Glutamatergic neuron (in vitro differentiated cells): ENCODE data around the gene MON1B. TPM values are rescaled to one million over a fixed set of nuclear protein-coding genes. Genes with fewer than 3 reads are reported as not detected.
A peak's percentile ranks its signal among the peaks of the same experiment; 100 is the strongest.
"Not testable (repeated sequence)": the region's sequence is repeated elsewhere in the genome, so short reads cannot be mapped to it uniquely, and the experiment has no call there.

Experiments
- DNase-seq: peaks from one replicate; pipeline ENCODE4 v3.0.0; 2022
- H3K27ac Mint-ChIP-seq: one replicate; pipeline ENCODE4 v1.8.0; 2020; ENCODE audit warnings: mild to moderate bottlenecking, mixed read lengths, inconsistent platforms; ENCODE audit not compliant: unreplicated experiment
- H3K27me3 Mint-ChIP-seq: one replicate; pipeline ENCODE4 v1.8.0; 2020; ENCODE audit warnings: mild to moderate bottlenecking, moderate library complexity, mixed read lengths, inconsistent platforms; ENCODE audit not compliant: unreplicated experiment
- H3K36me3 Mint-ChIP-seq: one replicate; pipeline ENCODE4 v1.8.0; 2020; ENCODE audit warnings: mild to moderate bottlenecking, mixed read lengths, inconsistent platforms; ENCODE audit not compliant: unreplicated experiment
- H3K4me1 Mint-ChIP-seq: one replicate; pipeline ENCODE4 v1.8.0; 2020; ENCODE audit warnings: mild to moderate bottlenecking, low read depth, mixed read lengths, inconsistent platforms; ENCODE audit not compliant: unreplicated experiment
- H3K4me3 Mint-ChIP-seq: one replicate; pipeline ENCODE4 v1.8.0; 2020; ENCODE audit warnings: mild to moderate bottlenecking, mixed read lengths, inconsistent platforms; ENCODE audit not compliant: unreplicated experiment
- H3K9me3 Mint-ChIP-seq: one replicate; pipeline ENCODE4 v1.8.0; 2020; ENCODE audit warnings: mild to moderate bottlenecking, moderate library complexity, mixed read lengths, inconsistent platforms; ENCODE audit not compliant: unreplicated experiment
- total RNA-seq: library from RNA; stranded (reverse); fragmentation: NEBNext Ultra II Directional; extraction: Animal tissue kit (Norgen Biotek cat#: 25700); gene quantifications from one replicate; pipeline ENCODE4 v1.2.1, GENCODE V29; 2021; ENCODE audit not compliant: unreplicated experiment
- TF ChIP-seq, protein P1 (sequence below): fragments of 200-600 bp; sonication (generic); IDR thresholded peaks from one replicate; pipeline ENCODE4 v1.5.0; 2021; ENCODE audit not compliant: partially characterized antibody, unreplicated experiment

Gene MON1B
- total RNA-seq, 1 donor from 2014 or later = 47.0 TPM

DNA sequence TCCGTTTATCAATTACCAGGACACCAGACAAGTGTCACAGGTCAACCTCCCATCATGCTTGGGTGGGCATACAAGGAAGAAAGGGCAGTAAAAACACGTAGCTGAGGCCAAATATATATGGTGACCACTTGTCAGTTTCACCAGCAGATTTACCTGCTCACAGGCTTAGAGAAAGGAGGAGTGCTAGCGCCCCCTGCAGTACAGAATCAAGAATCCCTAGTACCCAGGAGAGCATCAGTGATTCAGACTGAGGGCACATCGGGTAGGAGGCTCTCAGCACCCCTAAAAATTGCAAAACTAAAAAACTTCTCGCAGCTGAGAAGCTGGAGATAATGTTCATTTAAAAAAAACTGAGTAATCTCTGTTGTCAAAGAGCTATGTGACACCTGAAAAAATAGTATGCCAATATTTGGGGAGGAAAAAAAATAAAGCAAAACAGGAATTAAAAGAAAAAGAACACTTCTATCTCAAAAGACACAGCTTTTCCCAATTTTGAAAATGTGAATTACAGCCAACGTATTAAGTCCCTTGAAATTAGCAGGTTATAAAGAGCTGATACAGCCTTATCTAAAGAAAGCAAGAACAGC lies 21.2 kb upstream of the MON1B start:
- DNase-seq = peak; percentile 77
- no peaks in the 10 kb centered on the region for H3K36me3 Mint-ChIP-seq
- no peak overlapping the region for H3K4me3 Mint-ChIP-seq
- no peak overlapping the region for H3K27ac Mint-ChIP-seq
- no peaks in the 10 kb centered on the region for H3K27me3 Mint-ChIP-seq
- peaks cover under 1% of the 10 kb centered on the region for H3K9me3 Mint-ChIP-seq
- peaks cover 10% of the 10 kb centered on the region for H3K4me1 Mint-ChIP-seq
- TF ChIP-seq, protein P1, sequence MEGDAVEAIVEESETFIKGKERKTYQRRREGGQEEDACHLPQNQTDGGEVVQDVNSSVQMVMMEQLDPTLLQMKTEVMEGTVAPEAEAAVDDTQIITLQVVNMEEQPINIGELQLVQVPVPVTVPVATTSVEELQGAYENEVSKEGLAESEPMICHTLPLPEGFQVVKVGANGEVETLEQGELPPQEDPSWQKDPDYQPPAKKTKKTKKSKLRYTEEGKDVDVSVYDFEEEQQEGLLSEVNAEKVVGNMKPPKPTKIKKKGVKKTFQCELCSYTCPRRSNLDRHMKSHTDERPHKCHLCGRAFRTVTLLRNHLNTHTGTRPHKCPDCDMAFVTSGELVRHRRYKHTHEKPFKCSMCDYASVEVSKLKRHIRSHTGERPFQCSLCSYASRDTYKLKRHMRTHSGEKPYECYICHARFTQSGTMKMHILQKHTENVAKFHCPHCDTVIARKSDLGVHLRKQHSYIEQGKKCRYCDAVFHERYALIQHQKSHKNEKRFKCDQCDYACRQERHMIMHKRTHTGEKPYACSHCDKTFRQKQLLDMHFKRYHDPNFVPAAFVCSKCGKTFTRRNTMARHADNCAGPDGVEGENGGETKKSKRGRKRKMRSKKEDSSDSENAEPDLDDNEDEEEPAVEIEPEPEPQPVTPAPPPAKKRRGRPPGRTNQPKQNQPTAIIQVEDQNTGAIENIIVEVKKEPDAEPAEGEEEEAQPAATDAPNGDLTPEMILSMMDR = peak; percentile 90

DNA sequence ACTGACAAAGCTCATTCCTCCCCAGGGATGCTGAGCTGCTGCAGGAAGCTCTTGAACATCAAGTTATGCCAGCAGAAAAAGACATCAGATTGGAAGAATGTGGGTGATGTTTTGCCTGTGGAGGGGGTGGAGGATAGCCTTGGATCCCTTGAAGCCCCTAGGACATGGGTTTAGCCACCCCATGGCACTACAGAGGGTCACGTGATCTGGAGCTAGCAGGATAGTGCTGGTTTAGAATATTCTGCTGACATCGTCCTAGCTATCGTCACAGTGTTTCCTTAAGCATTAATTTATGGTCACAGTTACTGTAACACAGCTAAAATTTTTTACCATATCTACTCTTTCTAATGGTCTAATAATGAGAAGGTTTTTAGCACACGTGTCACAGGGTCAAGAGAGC lies 20.2 kb upstream of the MON1B start:
- TF ChIP-seq, protein P1 = no peak
- H3K36me3 Mint-ChIP-seq = no peaks in the 10 kb centered on the region
- H3K4me3 Mint-ChIP-seq = no peak overlapping the region
- peaks cover 10% of the 10 kb centered on the region for H3K4me1 Mint-ChIP-seq
- H3K27me3 Mint-ChIP-seq = no peaks in the 10 kb centered on the region
- no peaks in the 10 kb centered on the region for H3K9me3 Mint-ChIP-seq
- no peak overlapping the region for H3K27ac Mint-ChIP-seq
- DNase-seq = no peak

DNA sequence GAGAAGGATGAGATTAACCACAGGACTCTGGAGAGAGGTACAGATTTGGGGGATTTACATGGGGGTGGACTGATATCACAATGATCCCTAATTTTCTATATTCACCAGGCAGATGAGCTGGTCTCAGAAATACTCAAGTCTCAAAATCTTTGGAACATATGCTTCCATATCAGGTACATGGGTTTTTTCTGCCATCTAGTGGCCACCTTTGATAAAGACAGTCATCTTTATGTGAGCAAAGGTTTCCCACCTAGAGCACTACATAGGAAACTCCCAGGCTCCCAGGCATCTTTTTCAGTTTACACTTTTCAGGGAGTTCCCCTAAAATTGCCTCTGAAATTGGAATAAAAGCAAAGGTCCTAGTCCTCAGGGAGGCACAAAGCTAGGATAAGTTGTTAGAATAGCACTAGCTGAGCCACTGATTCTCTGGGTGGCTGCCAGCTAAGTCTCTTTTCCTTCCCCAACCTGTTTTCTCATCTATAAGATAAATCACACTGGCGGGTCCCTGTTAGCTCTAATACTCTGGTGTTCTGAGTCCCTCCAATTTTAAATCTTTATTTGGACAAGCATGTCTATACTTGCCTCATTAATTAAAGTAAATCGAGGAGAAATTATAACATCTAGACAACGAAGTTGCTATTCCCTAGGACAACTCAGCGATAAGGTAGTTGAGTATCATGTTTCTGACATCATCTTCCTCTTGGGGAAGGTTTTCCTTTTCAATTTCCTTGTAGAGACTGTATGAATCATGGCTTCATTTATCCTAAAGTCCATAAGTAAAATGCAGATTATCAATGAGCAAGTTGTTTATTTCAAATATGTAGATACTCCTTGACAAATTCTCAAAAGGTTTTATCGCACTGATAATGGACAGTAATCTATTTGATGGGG lies 19.0 kb upstream of the MON1B start:
- TF ChIP-seq, protein P1 = peak; percentile 88
- H3K27ac Mint-ChIP-seq = peak overlapping the region; percentile 20
- no peaks in the 10 kb centered on the region for H3K36me3 Mint-ChIP-seq
- no peaks in the 10 kb centered on the region for H3K27me3 Mint-ChIP-seq
- H3K4me3 Mint-ChIP-seq = no peak overlapping the region
- DNase-seq = no peak
- no peaks in the 10 kb centered on the region for H3K9me3 Mint-ChIP-seq
- peaks cover 10% of the 10 kb centered on the region for H3K4me1 Mint-ChIP-seq

DNA sequence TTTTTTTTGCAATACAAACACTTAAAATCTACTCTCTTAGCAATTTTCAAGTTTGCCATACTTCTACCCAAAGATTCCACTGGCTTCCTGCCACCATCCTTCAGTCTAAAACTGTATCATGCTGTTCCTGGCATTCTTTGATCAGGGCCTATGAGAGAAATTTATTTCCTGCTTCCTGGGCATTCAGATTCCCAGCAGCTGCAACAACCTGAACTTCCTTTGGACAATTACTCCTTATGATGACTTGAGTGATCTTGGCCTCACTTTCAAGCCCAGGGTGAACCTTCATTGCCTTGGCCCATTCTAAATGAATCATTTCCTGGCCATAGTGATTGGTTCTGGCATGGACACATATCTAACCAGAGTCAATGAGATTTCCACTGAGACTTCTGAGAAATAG lies 18.0 kb upstream of the MON1B start:
- DNase-seq = no peak
- Mint-ChIP-seq H3K4me1 (peaks cover 10% of the 10 kb centered on the region), H3K36me3 (no peaks in the 10 kb centered on the region), H3K4me3 (no peak overlapping the region), H3K27ac (no peak overlapping the region), H3K9me3 (no peaks in the 10 kb centered on the region), H3K27me3 (no peaks in the 10 kb centered on the region)
- TF ChIP-seq, protein P1 = no peak

DNA sequence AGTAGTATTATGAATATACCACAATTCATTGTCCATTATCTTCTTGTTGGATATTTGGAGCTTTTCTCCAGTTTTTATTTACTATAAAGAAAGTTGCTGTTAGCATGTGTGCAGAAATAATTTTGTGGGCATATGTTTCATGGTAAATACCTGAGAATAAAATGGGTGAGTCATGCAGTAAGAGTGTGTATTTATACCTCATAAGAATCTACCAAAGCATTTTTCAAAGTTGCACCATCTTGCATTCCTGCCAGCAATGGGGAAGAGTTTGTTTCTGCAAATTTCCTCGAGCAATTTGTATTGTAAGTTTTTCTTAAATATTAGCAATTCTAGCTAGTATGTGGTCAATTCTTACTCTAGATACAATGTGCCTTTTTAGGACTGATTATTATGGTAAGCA lies 7.9 kb upstream of the MON1B start:
- TF ChIP-seq, protein P1 = no peak
- no peaks in the 10 kb centered on the region for H3K27me3 Mint-ChIP-seq
- no peak overlapping the region for H3K27ac Mint-ChIP-seq
- H3K36me3 Mint-ChIP-seq = no peaks in the 10 kb centered on the region
- no peaks in the 10 kb centered on the region for H3K4me1 Mint-ChIP-seq
- no peak for DNase-seq
- no peaks in the 10 kb centered on the region for H3K9me3 Mint-ChIP-seq
- no peak overlapping the region for H3K4me3 Mint-ChIP-seq

DNA sequence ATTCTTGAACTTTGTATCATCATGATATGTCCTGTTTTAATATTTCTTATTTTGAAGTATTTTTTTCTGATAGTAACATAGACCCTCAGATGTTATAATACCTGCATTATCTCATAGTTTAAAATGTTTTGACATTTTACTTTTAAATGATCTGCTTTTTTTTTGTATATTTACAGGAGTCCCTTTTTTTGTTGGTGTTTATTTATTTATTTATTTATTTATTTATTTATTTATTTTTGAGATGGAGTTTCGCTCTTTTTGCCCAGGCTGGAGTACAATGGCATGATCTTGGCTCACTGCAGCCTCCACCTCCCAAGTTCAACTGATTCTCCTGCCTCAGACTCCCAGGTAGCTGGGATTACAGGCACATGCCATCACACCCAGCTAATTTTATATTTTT lies 4.7 kb upstream of the MON1B start:
- H3K9me3 Mint-ChIP-seq, H3K36me3 Mint-ChIP-seq, DNase-seq, H3K4me1 Mint-ChIP-seq, H3K27me3 Mint-ChIP-seq, H3K27ac Mint-ChIP-seq, H3K4me3 Mint-ChIP-seq: not testable (repeated sequence)
